GM18907 (cell line): ENCODE results near the gene PCDH9.
A peak's percentile ranks its signal among the peaks of the same experiment; 100 is the strongest.

ENCODE experiments used
- ATAC-seq: cut with Tn5 transposase; IDR thresholded peaks from one replicate; pipeline ENCODE4 v1.9.1; 2021; ENCODE audit warnings: mild to moderate bottlenecking, moderate library complexity; ENCODE audit not compliant: unreplicated experiment

The PCDH9 gene

GRCh38 chr13:67226696-67227095 is 3.4 kb downstream of the PCDH9 start:
- no peak for ATAC-seq

- ATAC-seq, result no peak
These were observed 4.6 kb downstream of the PCDH9 start for GRCh38 chr13:67225252-67226159.

- peak; percentile 81 for ATAC-seq
These were observed 5.8 kb downstream of the PCDH9 start for GRCh38 chr13:67224148-67224846.

- ATAC-seq, result no peak
These were observed 6.4 kb downstream of the PCDH9 start for GRCh38 chr13:67223742-67224141.

- ATAC-seq, result no peak
These were observed 7.1 kb downstream of the PCDH9 start for GRCh38 chr13:67223024-67223423.

GRCh38 chr13:67221630-67222226 is 8.4 kb downstream of the PCDH9 start:
- peak; percentile 65 for ATAC-seq

GRCh38 chr13:67219113-67219512 is 11.0 kb downstream of the PCDH9 start:
- no peak for ATAC-seq

GRCh38 chr13:67217880-67218279 is 12.3 kb downstream of the PCDH9 start:
- ATAC-seq, result no peak

GRCh38 chr13:67216864-67217263 is 13.3 kb downstream of the PCDH9 start:
- no peak for ATAC-seq

GRCh38 chr13:67210208-67210607 is 19.9 kb downstream of the PCDH9 start:
- ATAC-seq, result no peak

GRCh38 chr13:67208552-67208951 is 21.6 kb downstream of the PCDH9 start:
- ATAC-seq, result no peak

- ATAC-seq, result no peak
These were observed 25.4 kb downstream of the PCDH9 start for GRCh38 chr13:67204764-67205163.

- ATAC-seq, result no peak
These were observed 29.5 kb downstream of the PCDH9 start for GRCh38 chr13:67200605-67201004.

GRCh38 chr13:67200183-67200582 is 30.0 kb downstream of the PCDH9 start:
- ATAC-seq, result no peak

- no peak for ATAC-seq
These were observed 32.4 kb downstream of the PCDH9 start for GRCh38 chr13:67197704-67198103.

GRCh38 chr13:67193979-67194378 is 36.2 kb downstream of the PCDH9 start:
- ATAC-seq, result no peak

GRCh38 chr13:67192751-67193150 is 37.4 kb downstream of the PCDH9 start:
- no peak for ATAC-seq

- no peak for ATAC-seq
These were observed 43.1 kb downstream of the PCDH9 start for GRCh38 chr13:67186995-67187569.

GRCh38 chr13:67184247-67184646 is 45.9 kb downstream of the PCDH9 start:
- ATAC-seq, result no peak

GRCh38 chr13:67183151-67183550 is 47.0 kb downstream of the PCDH9 start:
- ATAC-seq, result no peak

GRCh38 chr13:67175836-67176459 is 54.2 kb downstream of the PCDH9 start:
- ATAC-seq, result no peak
